ENCODE results near the gene MCRIP2. TPM values are rescaled to one million over a fixed set of nuclear protein-coding genes. Genes with fewer than 3 reads are reported as not detected.

MCRIP2 gene
- total RNA-seq, 2 donors from 2014 or later, result 12.2 to 42.2 TPM

GRCh38 chr16:651844-652243 is 10.2 kb downstream of the MCRIP2 start:
- TF ChIP-seq, protein P1, sequence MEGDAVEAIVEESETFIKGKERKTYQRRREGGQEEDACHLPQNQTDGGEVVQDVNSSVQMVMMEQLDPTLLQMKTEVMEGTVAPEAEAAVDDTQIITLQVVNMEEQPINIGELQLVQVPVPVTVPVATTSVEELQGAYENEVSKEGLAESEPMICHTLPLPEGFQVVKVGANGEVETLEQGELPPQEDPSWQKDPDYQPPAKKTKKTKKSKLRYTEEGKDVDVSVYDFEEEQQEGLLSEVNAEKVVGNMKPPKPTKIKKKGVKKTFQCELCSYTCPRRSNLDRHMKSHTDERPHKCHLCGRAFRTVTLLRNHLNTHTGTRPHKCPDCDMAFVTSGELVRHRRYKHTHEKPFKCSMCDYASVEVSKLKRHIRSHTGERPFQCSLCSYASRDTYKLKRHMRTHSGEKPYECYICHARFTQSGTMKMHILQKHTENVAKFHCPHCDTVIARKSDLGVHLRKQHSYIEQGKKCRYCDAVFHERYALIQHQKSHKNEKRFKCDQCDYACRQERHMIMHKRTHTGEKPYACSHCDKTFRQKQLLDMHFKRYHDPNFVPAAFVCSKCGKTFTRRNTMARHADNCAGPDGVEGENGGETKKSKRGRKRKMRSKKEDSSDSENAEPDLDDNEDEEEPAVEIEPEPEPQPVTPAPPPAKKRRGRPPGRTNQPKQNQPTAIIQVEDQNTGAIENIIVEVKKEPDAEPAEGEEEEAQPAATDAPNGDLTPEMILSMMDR (IDR thresholded peaks at IDR 0.05), result no peak
- no peak for DNase-seq (ENCODE audit: low spot score)
- Histone ChIP-seq H3K9me3 (no peaks in the 10 kb centered on the region), H3K36me3 (peaks cover 4% of the 10 kb centered on the region), H3K27me3 (replicated peaks; ENCODE audit: insufficient read depth) (no peaks in the 10 kb centered on the region), H3K4me1 (ENCODE audit: control insufficient read depth in 1 of 2, low read depth in 2 of 2) (peaks cover 15 to 27% of the 10 kb centered on the region in 2 donors), H3K27ac (no peak overlapping the region), H3K4me3 (no peak overlapping the region)
- no peak for ATAC-seq (ENCODE audit: insufficient number of reproducible peaks, low FRiP score, low read depth)

DNA sequence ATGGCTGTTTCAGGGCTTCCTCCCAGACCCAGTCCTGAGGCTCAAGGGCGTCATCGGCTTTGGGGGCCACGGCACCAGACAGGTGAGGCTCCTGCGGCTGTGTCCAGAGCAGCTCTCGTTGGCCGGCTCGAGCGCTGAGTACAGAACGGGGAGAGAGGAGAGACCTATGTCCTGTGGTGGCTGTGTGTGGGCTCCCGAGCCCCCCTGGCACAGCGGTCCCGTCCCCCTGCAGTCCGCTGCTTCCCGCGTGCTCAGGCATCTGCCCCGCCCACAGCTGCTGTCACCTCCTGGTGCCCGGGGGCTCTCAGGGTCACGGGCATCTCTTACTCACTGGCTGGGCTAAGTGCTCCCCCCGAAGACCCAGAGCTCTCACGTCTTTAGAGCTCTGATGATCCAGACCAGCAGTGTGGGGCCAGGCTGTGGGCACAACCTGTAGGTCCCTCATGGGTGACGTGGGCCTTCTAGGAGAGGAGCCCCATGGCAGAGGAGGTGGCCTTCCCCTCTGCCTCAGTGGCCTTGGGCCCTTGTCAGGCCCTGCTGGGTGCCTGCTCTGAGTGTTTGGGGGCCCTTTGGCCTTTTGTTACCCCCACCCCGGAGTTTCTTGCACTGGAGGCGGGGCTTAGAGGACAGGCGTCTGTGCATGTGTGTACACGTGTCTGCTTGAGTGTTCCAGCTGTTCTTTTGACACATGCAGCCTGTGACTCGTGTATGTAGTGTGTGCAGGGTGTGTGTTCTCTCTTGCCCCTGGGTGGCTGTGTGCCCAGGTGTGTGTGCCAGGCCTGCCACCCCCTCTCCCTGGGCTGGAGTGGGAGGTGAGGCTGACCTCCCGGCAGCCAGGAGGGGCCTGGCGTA is 11.1 kb downstream of the MCRIP2 start:
- Histone ChIP-seq H3K9me3 (no peaks in the 10 kb centered on the region), H3K27me3 (replicated peaks; ENCODE audit: insufficient read depth) (no peaks in the 10 kb centered on the region), H3K27ac (no peak overlapping the region), H3K4me3 (no peak overlapping the region), H3K4me1 (ENCODE audit: control insufficient read depth in 1 of 2, low read depth in 2 of 2) (peaks cover 15 to 20% of the 10 kb centered on the region in 2 donors), H3K36me3 (peaks cover 4% of the 10 kb centered on the region)
- ATAC-seq (ENCODE audit: insufficient number of reproducible peaks, low FRiP score, low read depth) (no peak), DNase-seq (ENCODE audit: low spot score) (no peak)
- TF ChIP-seq, protein P1 (IDR thresholded peaks at IDR 0.05), result no peak

DNA sequence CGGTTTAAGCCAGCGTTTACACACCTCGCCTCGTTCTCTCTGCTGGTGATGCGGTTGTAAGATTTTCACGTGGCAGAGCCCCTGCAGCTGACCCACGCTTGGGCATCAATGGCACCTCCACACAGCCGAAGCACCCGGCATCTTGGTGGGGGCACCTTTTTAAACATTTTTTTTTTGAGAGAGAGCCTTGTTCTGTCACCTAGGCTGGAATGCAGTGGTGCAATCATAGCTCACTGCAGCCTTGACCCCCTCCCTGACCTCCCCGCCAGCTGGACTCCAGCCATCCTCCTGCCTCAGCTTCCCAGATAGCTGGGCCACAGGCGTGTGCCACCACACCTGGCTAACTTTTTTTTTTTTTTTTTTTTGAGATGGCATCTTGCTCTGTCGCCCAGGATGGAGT is 12.4 kb downstream of the MCRIP2 start:
- H3K9me3 ChIP-seq, result no peaks in the 10 kb centered on the region
- H3K27me3 ChIP-seq (replicated peaks; ENCODE audit: insufficient read depth), result no peaks in the 10 kb centered on the region
- H3K36me3 ChIP-seq, result peaks cover 4% of the 10 kb centered on the region
- H3K4me3 ChIP-seq, result no peak overlapping the region
- ATAC-seq (ENCODE audit: insufficient number of reproducible peaks, low FRiP score, low read depth), result no peak
- no peak overlapping the region for H3K27ac ChIP-seq
- H3K4me1 ChIP-seq (ENCODE audit: control insufficient read depth in 1 of 2, low read depth in 2 of 2), result peaks cover 7 to 11% of the 10 kb centered on the region in 2 donors
- no peak for DNase-seq (ENCODE audit: low spot score)
- TF ChIP-seq, protein P1 (IDR thresholded peaks at IDR 0.05), result no peak

GRCh38 chr16:657487-657886 is 15.9 kb downstream of the MCRIP2 start:
- Histone ChIP-seq H3K9me3 (no peaks in the 10 kb centered on the region), H3K36me3 (peaks cover 4% of the 10 kb centered on the region), H3K27ac (no peak overlapping the region), H3K4me3 (no peak overlapping the region), H3K4me1 (ENCODE audit: control insufficient read depth in 1 of 2, low read depth in 2 of 2) (no peaks in the 10 kb centered on the region), H3K27me3 (replicated peaks; ENCODE audit: insufficient read depth) (no peaks in the 10 kb centered on the region)
- ATAC-seq (ENCODE audit: insufficient number of reproducible peaks, low FRiP score, low read depth) (no peak), DNase-seq (ENCODE audit: low spot score) (no peak)
- TF ChIP-seq, protein P1 (IDR thresholded peaks at IDR 0.05), result no peak

GRCh38 chr16:658679-659571 is 17.3 kb downstream of the MCRIP2 start:
- Histone ChIP-seq H3K9me3 (no peaks in the 10 kb centered on the region), H3K36me3 (peaks cover 4% of the 10 kb centered on the region), H3K27ac (no peak overlapping the region), H3K4me1 (ENCODE audit: control insufficient read depth in 1 of 2, low read depth in 2 of 2) (no peaks in the 10 kb centered on the region), H3K4me3 (no peak overlapping the region), H3K27me3 (replicated peaks; ENCODE audit: insufficient read depth) (no peaks in the 10 kb centered on the region)
- TF ChIP-seq, protein P1 (IDR thresholded peaks at IDR 0.05), result no peak
- DNase-seq (ENCODE audit: low spot score) (no peak), ATAC-seq (ENCODE audit: insufficient number of reproducible peaks, low FRiP score, low read depth) (no peak)

Measured in thoracic aorta (tissue), 2 donors.